ENCODE results near the gene INPP5F. TPM values are rescaled to one million over a fixed set of nuclear protein-coding genes. Genes with fewer than 3 reads are reported as not detected.

INPP5F gene
- total and polyA plus RNA-seq, 9 of the 15 experiments (the other 6 are each of a cell fraction or from before 2014, with no cell fraction given): 1.6 to 7.3 (median 6.0) TPM

DNA sequence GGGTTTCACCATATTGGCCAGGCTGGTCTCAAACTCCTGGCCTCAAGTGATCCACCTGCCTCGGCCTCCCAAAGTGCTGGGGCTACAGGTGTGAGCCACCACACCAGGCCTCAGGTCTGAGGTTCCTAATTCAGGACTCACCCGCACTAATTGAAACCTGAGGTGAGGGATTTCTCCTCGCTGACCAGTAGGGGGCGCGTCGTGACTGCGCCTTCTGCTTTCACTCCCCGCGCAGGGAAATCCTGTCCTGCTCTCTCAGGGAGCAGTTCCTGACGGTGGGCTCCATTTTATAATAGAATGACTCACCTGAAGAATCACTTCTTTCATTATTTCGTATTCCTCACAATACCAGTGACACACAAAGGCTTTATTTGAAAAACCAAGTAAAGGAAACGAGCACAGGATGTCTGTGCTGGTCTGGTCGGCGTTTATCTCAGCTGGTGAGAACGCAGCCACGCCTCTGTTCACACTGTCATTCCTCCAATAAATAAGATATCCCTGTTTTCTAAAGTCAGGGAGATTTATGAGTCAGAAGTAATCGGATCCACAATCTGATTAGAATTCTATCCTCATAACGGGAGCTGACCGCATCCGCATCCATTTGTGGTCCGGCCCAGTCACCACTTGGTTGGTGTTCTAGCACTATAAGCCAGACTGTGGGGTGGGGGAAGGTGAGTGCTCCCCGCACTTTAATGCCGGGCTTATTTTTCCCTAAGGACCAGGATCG lies 39.2 kb upstream of the INPP5F start (continued):
- TF ChIP-seq EP400 (IDR thresholded peaks at IDR 0.05): no peak
- no peak for TF ChIP-seq ATF4 (CRISPR knock-in tag; IDR thresholded peaks at IDR 0.05)
- TF ChIP-seq, protein P1, sequence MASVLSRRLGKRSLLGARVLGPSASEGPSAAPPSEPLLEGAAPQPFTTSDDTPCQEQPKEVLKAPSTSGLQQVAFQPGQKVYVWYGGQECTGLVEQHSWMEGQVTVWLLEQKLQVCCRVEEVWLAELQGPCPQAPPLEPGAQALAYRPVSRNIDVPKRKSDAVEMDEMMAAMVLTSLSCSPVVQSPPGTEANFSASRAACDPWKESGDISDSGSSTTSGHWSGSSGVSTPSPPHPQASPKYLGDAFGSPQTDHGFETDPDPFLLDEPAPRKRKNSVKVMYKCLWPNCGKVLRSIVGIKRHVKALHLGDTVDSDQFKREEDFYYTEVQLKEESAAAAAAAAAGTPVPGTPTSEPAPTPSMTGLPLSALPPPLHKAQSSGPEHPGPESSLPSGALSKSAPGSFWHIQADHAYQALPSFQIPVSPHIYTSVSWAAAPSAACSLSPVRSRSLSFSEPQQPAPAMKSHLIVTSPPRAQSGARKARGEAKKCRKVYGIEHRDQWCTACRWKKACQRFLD (CRISPR knock-in tag; IDR thresholded peaks at IDR 0.05): no peak
- no peak for TF ChIP-seq ZNF212 (CRISPR knock-in tag; IDR thresholded peaks at IDR 0.05)
- no peak for TF ChIP-seq KLF16 (IDR thresholded peaks at IDR 0.05)
- peak; percentile 71 to 80 (median 74) for TF ChIP-seq CTCF (IDR thresholded peaks at IDR 0.05 in 2 of 3, conservative IDR thresholded peaks at IDR 0.05 in 1 of 3; ENCODE audit: insufficient read depth in 2 of 3, low read depth in 1 of 3, low read length in 3 of 3)
- TF ChIP-seq, protein P2, sequence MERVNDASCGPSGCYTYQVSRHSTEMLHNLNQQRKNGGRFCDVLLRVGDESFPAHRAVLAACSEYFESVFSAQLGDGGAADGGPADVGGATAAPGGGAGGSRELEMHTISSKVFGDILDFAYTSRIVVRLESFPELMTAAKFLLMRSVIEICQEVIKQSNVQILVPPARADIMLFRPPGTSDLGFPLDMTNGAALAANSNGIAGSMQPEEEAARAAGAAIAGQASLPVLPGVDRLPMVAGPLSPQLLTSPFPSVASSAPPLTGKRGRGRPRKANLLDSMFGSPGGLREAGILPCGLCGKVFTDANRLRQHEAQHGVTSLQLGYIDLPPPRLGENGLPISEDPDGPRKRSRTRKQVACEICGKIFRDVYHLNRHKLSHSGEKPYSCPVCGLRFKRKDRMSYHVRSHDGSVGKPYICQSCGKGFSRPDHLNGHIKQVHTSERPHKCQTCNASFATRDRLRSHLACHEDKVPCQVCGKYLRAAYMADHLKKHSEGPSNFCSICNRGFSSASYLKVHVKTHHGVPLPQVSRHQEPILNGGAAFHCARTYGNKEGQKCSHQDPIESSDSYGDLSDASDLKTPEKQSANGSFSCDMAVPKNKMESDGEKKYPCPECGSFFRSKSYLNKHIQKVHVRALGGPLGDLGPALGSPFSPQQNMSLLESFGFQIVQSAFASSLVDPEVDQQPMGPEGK (CRISPR knock-in tag; IDR thresholded peaks at IDR 0.05; ENCODE audit: borderline replicate concordance): no peak
- no peak for TF ChIP-seq ZKSCAN3 (CRISPR knock-in tag; IDR thresholded peaks at IDR 0.05)
- TF ChIP-seq, protein P3, sequence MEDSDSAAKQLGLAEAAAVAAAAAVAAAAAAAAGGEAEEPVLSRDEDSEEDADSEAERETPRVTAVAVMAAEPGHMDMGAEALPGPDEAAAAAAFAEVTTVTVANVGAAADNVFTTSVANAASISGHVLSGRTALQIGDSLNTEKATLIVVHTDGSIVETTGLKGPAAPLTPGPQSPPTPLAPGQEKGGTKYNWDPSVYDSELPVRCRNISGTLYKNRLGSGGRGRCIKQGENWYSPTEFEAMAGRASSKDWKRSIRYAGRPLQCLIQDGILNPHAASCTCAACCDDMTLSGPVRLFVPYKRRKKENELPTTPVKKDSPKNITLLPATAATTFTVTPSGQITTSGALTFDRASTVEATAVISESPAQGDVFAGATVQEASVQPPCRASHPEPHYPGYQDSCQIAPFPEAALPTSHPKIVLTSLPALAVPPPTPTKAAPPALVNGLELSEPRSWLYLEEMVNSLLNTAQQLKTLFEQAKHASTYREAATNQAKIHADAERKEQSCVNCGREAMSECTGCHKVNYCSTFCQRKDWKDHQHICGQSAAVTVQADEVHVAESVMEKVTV (CRISPR knock-in tag; IDR thresholded peaks at IDR 0.05): peak; percentile 57
- TF ChIP-seq POLR2G (IDR thresholded peaks at IDR 0.05; ENCODE audit: low read depth, low read length): no peak
- TF ChIP-seq CXXC5 (CRISPR knock-in tag; IDR thresholded peaks at IDR 0.05): 0 out of 2 replicates have a peak, but pooled peaks have one; percentile 28
- TF ChIP-seq MCM2 (IDR thresholded peaks at IDR 0.05; ENCODE audit: low read depth): no peak
- TF ChIP-seq RFX1 (IDR thresholded peaks at IDR 0.05): no peak
- no peak for TF ChIP-seq HNRNPLL (IDR thresholded peaks at IDR 0.05; ENCODE audit: low read depth, low read length, poor library complexity, severe bottlenecking)
- TF ChIP-seq MAZ (CRISPR knock-in tag; conservative IDR thresholded peaks at IDR 0.05 in 1 of 2, IDR thresholded peaks at IDR 0.05 in 1 of 2): no peak
- peak; percentile 36 for TF ChIP-seq MEIS2 (IDR thresholded peaks at IDR 0.05; ENCODE audit: partially characterized antibody)
- TF ChIP-seq ETV5 (CRISPR knock-in tag; IDR thresholded peaks at IDR 0.05; ENCODE audit: low read depth): no peak
- TF ChIP-seq SRSF1 (IDR thresholded peaks at IDR 0.05; ENCODE audit: low read depth, low read length): no peak
- 0 out of 2 replicates have a peak, but pooled peaks have one; percentile 9 for TF ChIP-seq CTBP1 (IDR thresholded peaks at IDR 0.05; ENCODE audit: borderline replicate concordance)
- TF ChIP-seq FOSL1 (tag; conservative IDR thresholded peaks at IDR 0.05): peak; percentile 65

Measured in K562 (cell line).